ENCODE measurements around the gene THBS3. TPM values are rescaled to one million over a fixed set of nuclear protein-coding genes. Genes with fewer than 3 reads are reported as not detected.
A peak's percentile ranks its signal among the peaks of the same experiment; 100 is the strongest.
"Not testable (repeated sequence)": the region's sequence is repeated elsewhere in the genome, so short reads cannot be mapped to it uniquely, and the experiment has no call there.

The THBS3 gene
- total RNA-seq, 1 experiment from 2014 or later, result 6.2 TPM

DNA sequence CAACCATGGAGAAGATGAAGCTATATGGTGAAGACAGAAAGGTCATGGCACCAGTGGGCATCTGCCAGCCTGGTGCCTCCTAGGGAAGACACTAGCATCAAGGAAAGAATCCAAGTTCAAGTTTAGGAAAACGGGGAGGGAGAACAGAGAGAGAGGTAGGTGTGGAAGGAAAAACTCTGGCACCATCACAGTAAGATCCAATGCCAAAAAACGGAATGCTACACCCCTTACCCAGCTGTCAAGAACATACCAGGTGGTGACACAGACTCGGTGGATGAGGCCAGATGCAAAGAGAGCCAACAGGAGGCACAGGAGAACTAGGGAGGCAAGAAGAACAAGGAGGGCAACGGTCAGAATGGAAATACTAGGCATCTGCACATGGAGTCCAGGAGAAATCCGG, 38.2 kb downstream of the THBS3 start:
- Histone ChIP-seq H3K4me1 (peaks cover 11% of the 10 kb centered on the region; the same call in 1 of the 2 replicates), H3K9me3 (no peaks in the 10 kb centered on the region), H3K4me3 (ENCODE audit: low read depth, low read length) (no peak overlapping the region), H3K36me3 (ENCODE audit: control insufficient read depth, insufficient read depth, low read length) (no peaks in the 10 kb centered on the region), H3K27me3 (replicated peaks; ENCODE audit: control insufficient read depth, insufficient read depth, low read length) (no peaks in the 10 kb centered on the region)
- CTCF ChIA-PET, result interaction anchor here (0.7 to 1.4 kb wide), 2 partner anchors 78 to 110 kb away, joined by 3 to 6 read pairs; no protein-coding TSS in a partner anchor
- H3K27me3 Mint-ChIP-seq (ENCODE audit: insufficient read depth, unreplicated experiment), result no peaks in the 10 kb centered on the region
- H3K27ac Mint-ChIP-seq (ENCODE audit: unreplicated experiment), result no peak overlapping the region
- H3K36me3 Mint-ChIP-seq (ENCODE audit: insufficient read depth, unreplicated experiment), result peaks cover 26% of the 10 kb centered on the region
- DNase-seq, result no peak
- H3K4me1 Mint-ChIP-seq (ENCODE audit: low read depth, unreplicated experiment), result peaks cover 11% of the 10 kb centered on the region
- POLR2A ChIA-PET, result interaction anchor here (0.6 kb wide), 1 partner anchor 78 kb away, joined by 3 read pairs; no protein-coding TSS in a partner anchor
- TF ChIP-seq, protein P1, sequence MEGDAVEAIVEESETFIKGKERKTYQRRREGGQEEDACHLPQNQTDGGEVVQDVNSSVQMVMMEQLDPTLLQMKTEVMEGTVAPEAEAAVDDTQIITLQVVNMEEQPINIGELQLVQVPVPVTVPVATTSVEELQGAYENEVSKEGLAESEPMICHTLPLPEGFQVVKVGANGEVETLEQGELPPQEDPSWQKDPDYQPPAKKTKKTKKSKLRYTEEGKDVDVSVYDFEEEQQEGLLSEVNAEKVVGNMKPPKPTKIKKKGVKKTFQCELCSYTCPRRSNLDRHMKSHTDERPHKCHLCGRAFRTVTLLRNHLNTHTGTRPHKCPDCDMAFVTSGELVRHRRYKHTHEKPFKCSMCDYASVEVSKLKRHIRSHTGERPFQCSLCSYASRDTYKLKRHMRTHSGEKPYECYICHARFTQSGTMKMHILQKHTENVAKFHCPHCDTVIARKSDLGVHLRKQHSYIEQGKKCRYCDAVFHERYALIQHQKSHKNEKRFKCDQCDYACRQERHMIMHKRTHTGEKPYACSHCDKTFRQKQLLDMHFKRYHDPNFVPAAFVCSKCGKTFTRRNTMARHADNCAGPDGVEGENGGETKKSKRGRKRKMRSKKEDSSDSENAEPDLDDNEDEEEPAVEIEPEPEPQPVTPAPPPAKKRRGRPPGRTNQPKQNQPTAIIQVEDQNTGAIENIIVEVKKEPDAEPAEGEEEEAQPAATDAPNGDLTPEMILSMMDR (IDR thresholded peaks at IDR 0.05; ENCODE audit: insufficient read depth in 1 of 2, low read depth in 1 of 2, low read length in 1 of 2, severe bottlenecking in 1 of 2, unreplicated experiment in 1 of 2), result no peak
- intact Hi-C loops (cut with micrococcal nuclease; ENCODE audit: unreplicated experiment), result no loop called here
- BruUV-seq (replicated peaks), result no TSS peak
- H3K4me3 Mint-ChIP-seq (ENCODE audit: unreplicated experiment), result no peak overlapping the region
- no peaks in the 10 kb centered on the region for H3K9me3 Mint-ChIP-seq (ENCODE audit: unreplicated experiment)

DNA sequence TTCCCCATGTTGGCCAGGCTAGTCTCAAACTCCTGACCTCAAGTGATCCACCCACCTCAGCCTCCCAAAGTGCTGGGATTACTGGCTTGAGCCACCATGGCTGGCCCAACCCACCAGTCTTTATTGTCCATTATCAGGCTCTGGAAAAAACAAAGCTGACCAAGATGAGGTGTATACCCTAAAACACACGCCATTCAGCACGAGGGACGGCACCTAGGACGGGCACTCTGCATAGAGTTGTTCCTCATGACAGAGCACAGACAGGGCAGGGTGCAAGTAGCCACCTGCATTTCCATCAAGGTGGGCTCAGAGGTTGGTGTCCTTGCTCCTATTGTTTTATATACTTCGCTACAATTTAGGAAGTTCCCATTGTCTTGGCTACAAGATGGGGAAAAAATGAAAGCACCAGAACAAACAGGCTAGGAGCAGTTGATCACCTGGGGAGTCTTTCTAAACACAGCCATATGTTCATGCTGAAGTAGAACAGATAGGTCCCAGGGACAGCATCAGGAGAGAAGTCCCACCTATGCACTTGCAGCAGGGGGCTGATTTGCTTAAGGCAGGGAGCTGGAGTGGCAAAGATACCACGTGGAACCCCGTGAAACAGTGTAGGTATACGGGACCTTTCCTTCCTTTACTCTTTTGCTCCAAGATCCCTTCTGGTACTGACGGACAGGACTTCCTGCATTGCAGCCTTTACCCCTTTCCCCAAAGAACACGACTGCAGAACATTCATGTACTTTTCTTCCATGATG, 39.1 kb downstream of the THBS3 start:
- ChIA-PET POLR2A (interaction anchor here (1.5 kb wide), 1 partner anchor 77 kb away, joined by 6 read pairs; no protein-coding TSS in a partner anchor), CTCF (interaction anchor here (0.5 to 3.2 kb wide), 18 partner anchors 9 to 357 kb away, joined by 3 to 147 read pairs (median 6); partner anchors contain the start of gene EFNA1)
- Mint-ChIP-seq H3K36me3 (ENCODE audit: insufficient read depth, unreplicated experiment) (peaks cover 26% of the 10 kb centered on the region), H3K4me1 (ENCODE audit: low read depth, unreplicated experiment) (peaks cover 6% of the 10 kb centered on the region), H3K4me3 (ENCODE audit: unreplicated experiment) (no peak overlapping the region), H3K27ac (ENCODE audit: unreplicated experiment) (no peak overlapping the region), H3K27me3 (ENCODE audit: insufficient read depth, unreplicated experiment) (no peaks in the 10 kb centered on the region), H3K9me3 (ENCODE audit: unreplicated experiment) (no peaks in the 10 kb centered on the region)
- no TSS peak for BruUV-seq (replicated peaks)
- Histone ChIP-seq H3K9me3 (no peaks in the 10 kb centered on the region), H3K27me3 (replicated peaks; ENCODE audit: control insufficient read depth, insufficient read depth, low read length) (no peaks in the 10 kb centered on the region), H3K4me3 (ENCODE audit: low read depth, low read length) (no peak overlapping the region), H3K36me3 (ENCODE audit: control insufficient read depth, insufficient read depth, low read length) (no peaks in the 10 kb centered on the region), H3K4me1 (peaks cover 11% of the 10 kb centered on the region; the same call in 1 of the 2 replicates)
- TF ChIP-seq, protein P1 (IDR thresholded peaks at IDR 0.05; ENCODE audit: insufficient read depth in 1 of 2, low read depth in 1 of 2, low read length in 1 of 2, severe bottlenecking in 1 of 2, unreplicated experiment in 1 of 2), result no peak
- DNase-seq, result no peak
- intact Hi-C loops (cut with micrococcal nuclease; ENCODE audit: unreplicated experiment), result no loop called here

DNA sequence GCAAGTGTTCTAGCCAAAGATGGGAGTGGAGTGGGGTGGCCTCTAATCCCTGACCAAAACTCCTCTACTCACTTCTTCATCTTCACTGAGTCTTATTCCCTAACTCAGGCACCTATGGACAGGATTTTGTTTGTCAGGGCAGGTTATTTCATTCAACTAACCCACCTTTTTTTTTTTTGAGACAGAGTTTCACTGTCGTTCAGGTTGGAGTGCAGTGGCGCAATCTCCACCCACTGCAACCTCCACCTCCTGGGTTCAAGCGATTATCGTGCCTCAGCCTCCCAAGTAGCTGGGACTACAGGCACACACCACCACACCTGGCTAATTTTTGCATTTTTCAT, 39.6 kb downstream of the THBS3 start:
- H3K4me1 Mint-ChIP-seq (ENCODE audit: low read depth, unreplicated experiment); H3K27me3 ChIP-seq (replicated peaks; ENCODE audit: control insufficient read depth, insufficient read depth, low read length); BruUV-seq (replicated peaks); H3K4me3 ChIP-seq (ENCODE audit: low read depth, low read length); H3K36me3 ChIP-seq (ENCODE audit: control insufficient read depth, insufficient read depth, low read length); DNase-seq; H3K27me3 Mint-ChIP-seq (ENCODE audit: insufficient read depth, unreplicated experiment); intact Hi-C loops (cut with micrococcal nuclease; ENCODE audit: unreplicated experiment); H3K9me3 Mint-ChIP-seq (ENCODE audit: unreplicated experiment); H3K9me3 ChIP-seq: not testable (repeated sequence)
- Mint-ChIP-seq H3K4me3 (ENCODE audit: unreplicated experiment) (peak overlapping the region; percentile 66), H3K27ac (ENCODE audit: unreplicated experiment) (peak overlapping the region; percentile 24), H3K36me3 (ENCODE audit: insufficient read depth, unreplicated experiment) (peaks cover 24% of the 10 kb centered on the region)
- ChIA-PET POLR2A (interaction anchor here (1.2 to 1.5 kb wide), 2 partner anchors 43 to 77 kb away, joined by 3 to 6 read pairs; no protein-coding TSS in a partner anchor), CTCF (interaction anchor here (0.5 to 3.2 kb wide), 19 partner anchors 9 to 134 kb away, joined by 3 to 147 read pairs (median 6); partner anchors contain the start of gene EFNA1)
- peaks cover 11% of the 10 kb centered on the region; the same call in 1 of the 2 replicates for H3K4me1 ChIP-seq

Measured in Caco-2 (cell line).